PC-9 (cell line): ENCODE results near the gene HLCS.
"Not testable (repeated sequence)": the region's sequence is repeated elsewhere in the genome, so short reads cannot be mapped to it uniquely, and the experiment has no call there.

ENCODE experiments used
- EZH2 ChIP-seq: fragments of 200-600 bp; sonication (generic); IDR thresholded peaks from 2 replicates; pipeline ENCODE4 v1.8.0; 2017; ENCODE audit warnings: antibody characterized with exemption, low read depth
- TF ChIP-seq, protein P1 (sequence below): fragments of 200-600 bp; sonication (generic); conservative IDR thresholded peaks from 2 replicates; pipeline ENCODE4 v1.6.1; 2017; ENCODE audit warnings: mixed run types, antibody characterized with exemption, mild to moderate bottlenecking, moderate library complexity

DNA sequence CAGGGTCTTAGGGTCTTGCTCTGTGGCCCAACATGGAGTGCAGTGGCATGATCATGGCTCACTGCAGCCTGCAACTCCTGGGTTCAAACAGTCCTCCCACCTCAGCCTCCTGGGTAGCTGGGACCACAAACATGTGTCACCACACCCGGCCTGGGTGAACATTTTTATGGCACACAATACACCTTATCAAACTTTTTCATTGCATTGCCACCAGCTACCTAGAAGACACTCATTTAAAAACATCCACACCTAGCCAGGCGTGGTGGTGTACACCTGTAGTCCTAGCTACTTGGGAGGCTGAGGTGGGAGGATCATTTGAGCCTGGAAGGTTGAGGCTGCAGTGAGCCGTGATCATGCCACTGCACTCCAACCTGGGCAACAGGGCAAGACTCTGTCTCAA, 37.4 kb upstream of the HLCS start:
- TF ChIP-seq, protein P1, sequence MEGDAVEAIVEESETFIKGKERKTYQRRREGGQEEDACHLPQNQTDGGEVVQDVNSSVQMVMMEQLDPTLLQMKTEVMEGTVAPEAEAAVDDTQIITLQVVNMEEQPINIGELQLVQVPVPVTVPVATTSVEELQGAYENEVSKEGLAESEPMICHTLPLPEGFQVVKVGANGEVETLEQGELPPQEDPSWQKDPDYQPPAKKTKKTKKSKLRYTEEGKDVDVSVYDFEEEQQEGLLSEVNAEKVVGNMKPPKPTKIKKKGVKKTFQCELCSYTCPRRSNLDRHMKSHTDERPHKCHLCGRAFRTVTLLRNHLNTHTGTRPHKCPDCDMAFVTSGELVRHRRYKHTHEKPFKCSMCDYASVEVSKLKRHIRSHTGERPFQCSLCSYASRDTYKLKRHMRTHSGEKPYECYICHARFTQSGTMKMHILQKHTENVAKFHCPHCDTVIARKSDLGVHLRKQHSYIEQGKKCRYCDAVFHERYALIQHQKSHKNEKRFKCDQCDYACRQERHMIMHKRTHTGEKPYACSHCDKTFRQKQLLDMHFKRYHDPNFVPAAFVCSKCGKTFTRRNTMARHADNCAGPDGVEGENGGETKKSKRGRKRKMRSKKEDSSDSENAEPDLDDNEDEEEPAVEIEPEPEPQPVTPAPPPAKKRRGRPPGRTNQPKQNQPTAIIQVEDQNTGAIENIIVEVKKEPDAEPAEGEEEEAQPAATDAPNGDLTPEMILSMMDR, result not testable (repeated sequence)
- TF ChIP-seq EZH2, result not testable (repeated sequence)
